ENCODE results near the gene LY6G6C.

GRCh38 chr6:31691078-31691463 is 30.5 kb downstream of the LY6G6C start:
- TF ChIP-seq CTCF (IDR thresholded peaks at IDR 0.05; ENCODE audit: insufficient read depth, low read depth, low read length) (no peak), EZH2 (IDR thresholded peaks at IDR 0.05; ENCODE audit: insufficient read depth, low read length) (no peak)

All from astrocyte (in vitro differentiated cells and primary cell).